ENCODE data around the gene MFGE8. TPM values are rescaled to one million over a fixed set of nuclear protein-coding genes. Genes with fewer than 3 reads are reported as not detected.

Gene MFGE8
- total and polyA plus RNA-seq, 7 experiments from 2014 or later = 6.3 to 106 (median 71.6) TPM

- Histone ChIP-seq H3K4me1 (ENCODE audit: control insufficient read depth in 2 of 2, insufficient read depth in 2 of 2, low read length in 2 of 2) (no peaks in the 10 kb centered on the region), H3K27me3 (ENCODE audit: control insufficient read depth in 2 of 2, insufficient read depth in 2 of 2, low read length in 2 of 2) (no peaks in the 10 kb centered on the region), H3K9me3 (ENCODE audit: control insufficient read depth in 2 of 3, low read length in 3 of 3) (no peaks in the 10 kb centered on the region), H3K36me3 (ENCODE audit: control insufficient read depth in 2 of 3, insufficient read depth in 3 of 3, low read length in 3 of 3) (peaks cover 0 to 98% (median 9%) of the 10 kb centered on the region in 3 experiments), H3K27ac (ENCODE audit: low read depth, low read length) (no peak overlapping the region), H3K4me3 (ENCODE audit: low read length) (no peak overlapping the region)
- DNase-seq (no peak), ATAC-seq (no peak)
- Mint-ChIP-seq H3K27me3 (no peaks in the 10 kb centered on the region), H3K9me3 (peaks cover 0 to 1% (median 0%) of the 10 kb centered on the region in 11 donors), H3K4me3 (no peak overlapping the region), H3K4me1 (peaks cover 0 to 10% (median 6%) of the 10 kb centered on the region in 7 donors), H3K36me3 (peaks cover 8 to 66% (median 25%) of the 10 kb centered on the region in 5 donors), H3K27ac (peak overlapping the region in 2 of 9 donors; percentile 43 to 74)
- ChIA-PET POLR2A (interaction anchor here (0.6 kb wide), 1 partner anchor 487 kb away, joined by 3 read pairs; no protein-coding TSS in a partner anchor), CTCF (interaction anchor here (0.6 kb wide), 1 partner anchor 19 kb away, joined by 8 read pairs; no protein-coding TSS in a partner anchor)
- intact Hi-C loops (cut with micrococcal nuclease) = no loop called here
Measured at GRCh38 chr15:88880944-88881740, 32.0 kb downstream of the MFGE8 start.

- Histone ChIP-seq H3K9me3 (ENCODE audit: control insufficient read depth in 2 of 3, low read length in 3 of 3) (no peaks in the 10 kb centered on the region), H3K4me3 (ENCODE audit: low read length) (no peak overlapping the region), H3K27me3 (ENCODE audit: control insufficient read depth in 2 of 2, insufficient read depth in 2 of 2, low read length in 2 of 2) (no peaks in the 10 kb centered on the region), H3K27ac (ENCODE audit: low read depth, low read length) (no peak overlapping the region), H3K36me3 (ENCODE audit: control insufficient read depth in 2 of 3, insufficient read depth in 3 of 3, low read length in 3 of 3) (peaks cover 0 to 77% (median 12%) of the 10 kb centered on the region in 3 experiments), H3K4me1 (ENCODE audit: control insufficient read depth in 2 of 2, insufficient read depth in 2 of 2, low read length in 2 of 2) (no peaks in the 10 kb centered on the region)
- intact Hi-C loops (cut with micrococcal nuclease) = no loop called here
- H3K36me3 Mint-ChIP-seq = peaks cover 12 to 62% (median 26%) of the 10 kb centered on the region in 5 donors
- peak in 6 of 9 donors; percentile 8 to 40 (median 29) for DNase-seq
- POLR2A ChIA-PET = no interaction called here
- peaks cover 0 to 8% (median 4%) of the 10 kb centered on the region in 7 donors for H3K4me1 Mint-ChIP-seq
- no peak overlapping the region for H3K4me3 Mint-ChIP-seq
- no peaks in the 10 kb centered on the region for H3K27me3 Mint-ChIP-seq
- peaks cover 0 to 1% (median 0%) of the 10 kb centered on the region in 11 donors for H3K9me3 Mint-ChIP-seq
- CTCF ChIA-PET = interaction anchor here (0.7 to 1.9 kb wide), 5 partner anchors 13 to 254 kb away, joined by 3 to 6 read pairs (median 4); no protein-coding TSS in a partner anchor
- ATAC-seq = peak; percentile 60
- peak overlapping the region in 2 of 9 donors; percentile 12 to 59 for H3K27ac Mint-ChIP-seq
Measured at GRCh38 chr15:88878720-88879184, 34.4 kb downstream of the MFGE8 start.

- Mint-ChIP-seq H3K4me3 (no peak overlapping the region), H3K36me3 (peaks cover 12 to 54% (median 22%) of the 10 kb centered on the region in 5 donors), H3K27ac (no peak overlapping the region), H3K9me3 (peaks cover 0 to 1% (median 0%) of the 10 kb centered on the region in 11 donors), H3K27me3 (no peaks in the 10 kb centered on the region), H3K4me1 (peaks cover 0 to 8% (median 0%) of the 10 kb centered on the region in 7 donors)
- DNase-seq = no peak
- H3K36me3 ChIP-seq (ENCODE audit: control insufficient read depth in 2 of 3, insufficient read depth in 3 of 3, low read length in 3 of 3) = peaks cover 0 to 68% (median 10%) of the 10 kb centered on the region in 3 experiments
- no peak overlapping the region for H3K4me3 ChIP-seq (ENCODE audit: low read length)
- no peak for ATAC-seq
- H3K4me1 ChIP-seq (ENCODE audit: control insufficient read depth in 2 of 2, insufficient read depth in 2 of 2, low read length in 2 of 2) = no peaks in the 10 kb centered on the region
- POLR2A ChIA-PET = no interaction called here
- CTCF ChIA-PET = interaction anchor here (0.7 to 1.9 kb wide), 3 partner anchors 14 to 253 kb away, joined by 3 to 6 read pairs (median 5); no protein-coding TSS in a partner anchor
- intact Hi-C loops (cut with micrococcal nuclease) = no loop called here
- H3K9me3 ChIP-seq (ENCODE audit: control insufficient read depth in 2 of 3, low read length in 3 of 3) = no peaks in the 10 kb centered on the region
- no peaks in the 10 kb centered on the region for H3K27me3 ChIP-seq (ENCODE audit: control insufficient read depth in 2 of 2, insufficient read depth in 2 of 2, low read length in 2 of 2)
- H3K27ac ChIP-seq (ENCODE audit: low read depth, low read length) = no peak overlapping the region
Measured at GRCh38 chr15:88877906-88878305, 35.3 kb downstream of the MFGE8 start.

- no peak for ATAC-seq
- no peak overlapping the region for H3K4me3 Mint-ChIP-seq
- H3K27ac Mint-ChIP-seq = no peak overlapping the region
- CTCF ChIA-PET = interaction anchor here (1.9 kb wide), 1 partner anchor 15 kb away, joined by 6 read pairs; no protein-coding TSS in a partner anchor
- H3K4me3 ChIP-seq (ENCODE audit: low read length) = no peak overlapping the region
- no peak overlapping the region for H3K27ac ChIP-seq (ENCODE audit: low read depth, low read length)
- no peaks in the 10 kb centered on the region for H3K27me3 ChIP-seq (ENCODE audit: control insufficient read depth in 2 of 2, insufficient read depth in 2 of 2, low read length in 2 of 2)
- no peaks in the 10 kb centered on the region for H3K27me3 Mint-ChIP-seq
- no peaks in the 10 kb centered on the region for H3K4me1 ChIP-seq (ENCODE audit: control insufficient read depth in 2 of 2, insufficient read depth in 2 of 2, low read length in 2 of 2)
- no peaks in the 10 kb centered on the region for H3K9me3 ChIP-seq (ENCODE audit: control insufficient read depth in 2 of 3, low read length in 3 of 3)
- H3K36me3 Mint-ChIP-seq = peaks cover 12 to 52% (median 22%) of the 10 kb centered on the region in 5 donors
- H3K36me3 ChIP-seq (ENCODE audit: control insufficient read depth in 2 of 3, insufficient read depth in 3 of 3, low read length in 3 of 3) = peaks cover 0 to 64% (median 10%) of the 10 kb centered on the region in 3 experiments
- intact Hi-C loops (cut with micrococcal nuclease) = no loop called here
- POLR2A ChIA-PET = no interaction called here
- DNase-seq = no peak
- peaks cover 0 to 8% (median 0%) of the 10 kb centered on the region in 7 donors for H3K4me1 Mint-ChIP-seq
- peaks cover 0 to 1% (median 0%) of the 10 kb centered on the region in 11 donors for H3K9me3 Mint-ChIP-seq
Measured at GRCh38 chr15:88877415-88877814, 35.8 kb downstream of the MFGE8 start.

- no peak overlapping the region for H3K4me3 ChIP-seq (ENCODE audit: low read length)
- H3K9me3 Mint-ChIP-seq = peaks cover 0 to 1% (median 0%) of the 10 kb centered on the region in 11 donors
- ChIA-PET CTCF (no interaction called here), POLR2A (no interaction called here)
- H3K27ac Mint-ChIP-seq = no peak overlapping the region
- no peaks in the 10 kb centered on the region for H3K4me1 ChIP-seq (ENCODE audit: control insufficient read depth in 2 of 2, insufficient read depth in 2 of 2, low read length in 2 of 2)
- no peak overlapping the region for H3K27ac ChIP-seq (ENCODE audit: low read depth, low read length)
- peaks cover 0 to 55% (median 10%) of the 10 kb centered on the region in 3 experiments for H3K36me3 ChIP-seq (ENCODE audit: control insufficient read depth in 2 of 3, insufficient read depth in 3 of 3, low read length in 3 of 3)
- peaks cover 0 to 7% (median 0%) of the 10 kb centered on the region in 7 donors for H3K4me1 Mint-ChIP-seq
- peaks cover 12 to 43% (median 22%) of the 10 kb centered on the region in 5 donors for H3K36me3 Mint-ChIP-seq
- intact Hi-C loops (cut with micrococcal nuclease) = no loop called here
- DNase-seq (no peak), ATAC-seq (no peak)
- no peaks in the 10 kb centered on the region for H3K27me3 ChIP-seq (ENCODE audit: control insufficient read depth in 2 of 2, insufficient read depth in 2 of 2, low read length in 2 of 2)
- H3K4me3 Mint-ChIP-seq = no peak overlapping the region
- no peaks in the 10 kb centered on the region for H3K9me3 ChIP-seq (ENCODE audit: control insufficient read depth in 2 of 3, low read length in 3 of 3)
- no peaks in the 10 kb centered on the region for H3K27me3 Mint-ChIP-seq
Measured at GRCh38 chr15:88876573-88876972, 36.6 kb downstream of the MFGE8 start.

- H3K4me1 ChIP-seq (ENCODE audit: control insufficient read depth in 2 of 2, insufficient read depth in 2 of 2, low read length in 2 of 2) = no peaks in the 10 kb centered on the region
- H3K27ac ChIP-seq (ENCODE audit: low read depth, low read length) = no peak overlapping the region
- no peak overlapping the region for H3K4me3 ChIP-seq (ENCODE audit: low read length)
- H3K36me3 ChIP-seq (ENCODE audit: control insufficient read depth in 2 of 3, insufficient read depth in 3 of 3, low read length in 3 of 3) = peaks cover 0 to 36% (median 4%) of the 10 kb centered on the region in 3 experiments
- ChIA-PET POLR2A (no interaction called here), CTCF (no interaction called here)
- Mint-ChIP-seq H3K36me3 (peaks cover 7 to 35% (median 20%) of the 10 kb centered on the region in 5 donors), H3K27me3 (no peaks in the 10 kb centered on the region), H3K9me3 (peaks cover 0 to 1% (median 0%) of the 10 kb centered on the region in 11 donors), H3K27ac (peak overlapping the region in 1 of 9 donors; percentile 43), H3K4me1 (peaks cover 0 to 4% (median 0%) of the 10 kb centered on the region in 7 donors), H3K4me3 (no peak overlapping the region)
- no peaks in the 10 kb centered on the region for H3K9me3 ChIP-seq (ENCODE audit: control insufficient read depth in 2 of 3, low read length in 3 of 3)
- H3K27me3 ChIP-seq (ENCODE audit: control insufficient read depth in 2 of 2, insufficient read depth in 2 of 2, low read length in 2 of 2) = no peaks in the 10 kb centered on the region
- intact Hi-C loops (cut with micrococcal nuclease) = no loop called here
- no peak for DNase-seq
- no peak for ATAC-seq
Measured at GRCh38 chr15:88874684-88875083, 38.5 kb downstream of the MFGE8 start.

All from naive thymus-derived CD4-positive, alpha-beta T cell (primary cell).